GM21737 (cell line): Measurements from ENCODE around the gene HORMAD2.
"Not testable (repeated sequence)": the region's sequence is repeated elsewhere in the genome, so short reads cannot be mapped to it uniquely, and the experiment has no call there.

ENCODE experiments used
- ATAC-seq: cut with Tn5 transposase; IDR thresholded peaks from one replicate; pipeline ENCODE4 v1.9.1; 2021; ENCODE audit warnings: mild to moderate bottlenecking, moderate library complexity; ENCODE audit not compliant: unreplicated experiment

The HORMAD2 gene

DNA sequence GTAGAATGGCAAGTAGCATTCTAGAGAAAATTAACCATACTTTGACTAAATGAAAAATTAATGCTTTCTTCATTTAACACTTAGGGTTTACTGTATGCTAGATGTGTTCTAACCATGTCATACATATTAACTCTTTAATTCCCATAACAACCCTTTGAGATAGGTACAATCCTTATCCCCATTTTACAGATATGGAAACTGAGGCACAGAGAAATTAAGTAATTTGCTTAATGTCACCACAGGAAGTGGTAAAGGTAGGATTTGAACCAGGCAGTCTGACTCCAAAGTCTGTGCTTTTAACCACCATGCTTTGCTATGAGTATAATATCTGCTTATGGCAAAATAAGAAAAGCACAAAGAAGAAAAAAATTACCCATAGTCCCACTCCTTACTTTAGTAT lies 106.8 kb downstream of the HORMAD2 start:
- no peak for ATAC-seq

DNA sequence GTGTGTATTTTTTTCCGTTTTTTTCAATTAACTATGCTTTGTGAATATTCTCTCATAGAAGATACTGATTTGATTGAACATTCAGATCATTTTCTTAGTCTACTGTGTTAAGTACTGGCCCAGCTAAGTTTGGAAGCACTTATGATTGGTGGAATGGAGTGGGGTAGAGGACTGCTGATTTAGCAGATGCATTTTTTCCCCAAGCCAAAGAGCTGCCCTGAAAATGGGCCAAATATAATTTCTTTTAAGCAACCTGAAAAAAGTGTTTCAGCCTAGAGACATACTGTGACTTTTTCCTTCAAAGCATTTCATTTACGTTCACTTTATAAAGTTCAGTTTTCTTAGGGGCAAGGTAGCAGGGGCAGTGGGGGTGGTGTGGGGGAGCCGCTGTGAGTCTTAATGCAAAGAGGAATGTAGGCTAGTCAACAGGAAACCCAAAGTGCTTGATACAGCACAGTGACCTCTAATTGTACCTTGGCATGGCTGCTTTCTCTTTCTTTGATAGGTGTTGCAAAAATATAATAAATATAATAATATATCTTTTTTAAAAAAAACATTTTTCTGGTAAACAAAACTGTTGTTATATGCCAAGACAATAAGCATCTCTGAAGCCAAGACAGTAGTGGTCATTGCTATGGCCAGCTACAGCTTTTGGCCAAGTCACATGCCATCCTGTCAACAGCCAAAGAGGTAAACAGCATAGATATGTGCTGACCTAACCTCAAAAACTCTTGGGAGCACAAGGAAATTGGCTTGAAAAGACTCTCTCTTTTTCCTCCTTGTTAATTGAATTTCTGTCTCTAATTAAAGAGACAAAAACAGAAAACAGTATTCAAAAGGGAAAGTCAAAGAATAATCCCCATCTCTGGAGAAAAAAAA lies 107.5 kb downstream of the HORMAD2 start:
- ATAC-seq = no peak

DNA sequence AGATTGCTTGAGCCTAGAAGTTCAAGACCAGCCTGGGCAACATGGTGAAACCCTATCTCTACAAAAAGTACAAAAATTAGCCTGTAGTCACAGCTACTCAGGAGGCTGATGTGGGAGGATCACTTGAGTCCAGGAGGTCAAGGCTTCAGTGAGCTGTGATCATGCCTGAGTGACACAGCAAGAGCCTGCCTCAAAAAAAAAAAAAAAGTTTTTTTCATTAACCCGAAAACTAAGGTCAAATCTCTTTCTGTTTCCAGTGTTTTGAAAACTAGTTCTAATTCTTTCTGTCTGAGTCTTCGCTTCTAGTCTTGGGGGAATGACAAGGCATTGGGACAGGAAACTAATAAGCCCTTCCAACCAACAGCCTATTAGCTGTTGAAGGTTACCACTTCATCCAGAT lies 108.6 kb downstream of the HORMAD2 start:
- no peak for ATAC-seq

DNA sequence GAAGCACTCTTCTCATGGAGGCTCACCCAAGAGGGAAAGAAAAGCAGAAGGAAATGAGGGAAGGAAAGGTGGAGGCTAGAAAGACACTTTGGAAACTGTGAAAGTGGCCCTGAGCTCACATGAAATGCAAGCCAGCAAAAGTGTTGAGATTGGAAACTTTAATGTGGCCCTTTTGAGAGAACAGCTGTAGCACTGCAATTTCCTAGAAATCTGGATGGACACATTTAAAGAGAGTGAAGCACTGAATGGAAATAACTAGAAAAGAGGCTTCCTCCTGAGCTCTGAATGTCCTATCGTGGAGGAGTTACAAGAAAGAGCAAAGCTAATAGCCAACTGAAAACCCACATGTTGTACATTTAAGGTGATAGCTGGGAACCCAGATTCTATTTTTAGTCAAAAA lies 110.3 kb downstream of the HORMAD2 start:
- ATAC-seq = no peak

DNA sequence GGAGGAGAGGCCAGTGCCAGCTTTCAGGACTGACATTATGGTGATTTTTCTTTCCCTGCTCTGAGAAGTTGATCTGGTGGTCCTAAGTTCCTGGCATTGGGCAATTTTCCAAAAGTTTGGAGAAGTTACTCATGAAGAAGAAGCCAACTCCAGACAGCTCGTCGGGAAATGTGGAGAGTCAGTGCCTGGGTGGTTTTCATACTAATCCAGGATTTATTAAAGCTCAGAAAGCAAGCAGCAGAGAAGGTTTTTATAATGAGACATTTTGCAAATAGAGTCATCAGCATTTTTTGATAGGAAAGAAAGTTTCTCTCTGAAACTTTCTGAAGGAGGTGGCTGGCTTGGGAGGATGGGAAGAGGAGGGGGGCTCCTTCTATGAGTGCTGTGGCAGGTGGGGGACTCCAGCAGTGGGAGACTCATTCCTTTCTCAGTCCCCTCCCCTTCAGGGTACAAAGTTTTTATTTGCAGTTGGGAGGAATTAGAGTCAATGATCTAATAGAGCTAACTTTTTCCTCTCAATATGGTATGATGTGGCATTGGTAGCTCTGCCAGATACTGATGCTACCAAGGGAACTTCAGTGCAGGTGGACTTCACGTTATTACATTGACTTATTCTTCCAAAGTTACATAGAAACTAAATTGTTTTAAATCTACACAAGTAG lies 110.9 kb downstream of the HORMAD2 start:
- no peak for ATAC-seq

DNA sequence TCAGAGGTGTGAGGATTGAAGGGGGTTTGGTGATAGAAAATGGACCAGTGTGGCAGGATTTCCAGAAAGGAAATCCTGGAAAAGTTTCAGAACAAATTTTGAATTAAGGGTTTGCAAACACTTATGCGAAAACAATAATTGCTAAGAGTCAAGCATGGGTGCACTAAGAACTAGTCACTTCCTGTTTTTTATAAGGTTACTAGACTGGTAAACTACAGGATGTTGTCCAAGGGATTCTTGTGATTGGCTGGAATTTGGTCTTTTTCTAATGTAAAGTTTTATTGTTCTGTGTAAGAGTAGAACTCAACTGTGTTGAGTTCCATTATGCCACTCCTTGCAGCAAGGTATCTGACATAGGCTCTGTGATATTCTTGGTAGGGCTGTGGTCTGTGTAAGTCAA lies 112.2 kb downstream of the HORMAD2 start:
- ATAC-seq = no peak

DNA sequence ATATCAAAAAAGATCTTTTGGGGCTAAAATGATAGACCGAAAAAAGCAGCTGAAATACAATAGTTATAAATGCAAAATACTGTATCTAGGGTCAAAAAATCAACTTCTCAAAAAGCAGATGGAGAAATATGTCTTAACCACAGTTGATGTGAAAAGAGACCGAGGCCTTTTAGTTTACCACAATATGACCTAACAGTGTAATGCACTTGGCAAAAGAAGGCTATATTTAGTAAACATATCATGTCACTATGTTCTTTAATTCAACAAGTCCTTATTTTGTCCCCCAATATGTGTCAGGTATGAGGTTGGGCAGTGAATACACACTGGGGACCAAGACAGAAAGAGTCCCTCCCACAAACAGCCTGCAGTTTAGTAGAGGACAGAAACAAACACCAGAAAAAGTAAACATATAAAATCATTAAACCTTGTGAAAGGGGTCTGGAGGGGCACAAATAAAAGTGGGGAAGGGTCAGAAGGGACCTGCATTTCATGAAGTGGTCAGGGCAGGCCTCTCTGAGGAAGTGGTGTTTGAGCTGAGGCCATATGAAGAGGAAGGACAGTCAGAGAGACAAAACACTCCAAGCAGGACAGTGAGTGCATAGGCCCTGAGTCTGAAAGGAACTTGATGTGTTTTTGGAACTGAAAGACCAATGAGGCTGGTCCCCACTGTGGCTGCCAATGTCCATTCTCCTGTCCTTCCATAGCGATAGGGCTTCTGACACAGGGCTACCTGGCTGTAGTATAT lies 112.9 kb downstream of the HORMAD2 start:
- ATAC-seq = no peak

DNA sequence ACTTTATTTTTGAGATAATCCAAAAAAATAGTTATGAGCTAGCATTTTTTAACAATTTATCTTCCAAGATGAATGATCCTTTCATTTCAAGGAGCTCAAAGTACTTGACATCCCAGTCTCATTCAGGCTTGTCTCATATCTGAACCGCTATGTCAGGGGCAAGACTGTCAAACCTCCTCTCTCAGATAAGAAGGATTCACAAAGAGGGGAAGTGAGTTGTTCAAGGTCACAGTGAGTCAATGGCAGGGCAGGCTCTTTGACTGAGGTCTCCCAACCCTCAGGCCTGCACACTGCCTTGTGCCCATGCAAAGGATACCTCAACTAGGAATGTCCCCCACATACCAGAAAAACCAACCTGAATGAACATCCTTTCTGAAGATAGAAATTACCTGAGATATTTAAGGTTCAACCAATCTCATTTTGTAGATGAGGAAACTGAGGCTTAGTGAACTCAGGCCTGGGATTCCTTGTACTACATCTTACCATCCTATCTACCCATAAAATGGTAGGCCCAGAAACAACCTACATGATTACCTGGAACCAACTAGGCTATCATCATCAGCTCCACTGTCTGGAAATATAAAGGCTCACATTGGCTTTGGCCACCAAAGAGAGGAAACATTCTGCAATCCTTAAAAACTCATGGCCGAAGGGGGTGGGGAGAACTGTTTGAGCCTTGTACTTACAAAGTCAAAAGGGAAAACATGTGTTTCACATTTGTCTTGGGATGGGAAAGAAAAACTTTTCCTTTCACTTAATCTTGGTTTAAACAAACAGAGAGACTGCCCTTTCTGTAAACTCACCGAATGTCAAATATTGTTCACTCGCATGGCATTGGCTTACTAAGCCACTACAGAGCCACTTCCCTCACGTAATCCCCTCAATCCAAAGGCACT lies 115.2 kb downstream of the HORMAD2 start:
- ATAC-seq = no peak

DNA sequence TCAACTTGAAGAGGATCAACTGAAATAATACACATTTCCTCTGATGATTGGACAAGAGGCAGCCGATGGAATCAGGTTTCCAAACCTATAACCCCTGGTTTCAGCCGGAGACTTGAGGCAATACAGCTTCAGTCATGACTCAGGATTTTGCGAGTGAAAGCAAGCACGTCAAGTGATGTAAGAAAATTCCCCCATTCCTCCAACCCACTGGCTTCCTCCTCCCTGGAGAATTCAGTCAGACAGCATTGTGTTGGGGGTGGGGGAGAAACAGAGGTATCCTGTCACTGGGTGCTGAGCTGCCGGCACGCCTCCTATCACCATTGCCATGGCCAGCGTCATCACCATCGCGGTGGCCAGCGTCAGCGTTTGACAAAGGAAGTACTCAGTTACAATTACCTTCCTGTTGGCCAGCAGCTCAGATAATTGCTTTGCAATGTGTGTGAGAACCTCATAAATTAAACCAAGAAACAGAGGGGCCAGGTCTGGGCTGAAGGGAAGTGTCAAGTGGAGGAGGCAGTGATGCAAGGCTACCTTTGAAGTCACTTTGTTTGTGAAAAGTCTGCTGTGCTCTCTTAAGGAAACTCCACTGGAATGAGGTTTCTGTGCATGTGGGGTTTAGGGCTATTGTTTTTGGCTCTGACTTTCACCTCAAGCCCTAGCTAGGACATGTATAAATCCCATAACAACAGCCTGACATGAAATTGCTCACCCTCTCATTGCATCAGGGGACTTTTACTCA lies 116.0 kb downstream of the HORMAD2 start:
- no peak for ATAC-seq

DNA sequence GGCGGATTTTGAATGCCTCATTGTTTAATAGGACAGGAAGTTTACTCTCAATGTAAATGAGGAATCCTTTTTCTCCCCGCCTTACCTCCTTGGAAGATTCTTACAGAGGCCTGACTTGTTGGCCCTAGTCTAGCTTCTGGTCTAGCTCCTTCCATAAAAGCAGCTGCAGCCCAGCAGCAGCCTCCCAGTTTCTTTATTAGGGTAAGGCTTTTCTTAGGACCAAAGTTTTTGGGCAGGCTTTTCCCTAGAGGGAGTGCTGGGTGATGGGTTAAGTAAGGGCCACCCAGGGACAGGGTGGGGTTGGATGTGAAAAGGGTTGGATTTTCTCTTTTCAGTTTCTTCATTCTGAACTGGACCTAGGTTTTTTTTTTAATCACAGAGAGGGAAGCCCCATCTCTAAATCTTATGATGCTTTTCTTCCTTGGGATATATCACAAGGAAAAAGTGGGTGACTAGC lies 116.6 kb downstream of the HORMAD2 start:
- no peak for ATAC-seq

DNA sequence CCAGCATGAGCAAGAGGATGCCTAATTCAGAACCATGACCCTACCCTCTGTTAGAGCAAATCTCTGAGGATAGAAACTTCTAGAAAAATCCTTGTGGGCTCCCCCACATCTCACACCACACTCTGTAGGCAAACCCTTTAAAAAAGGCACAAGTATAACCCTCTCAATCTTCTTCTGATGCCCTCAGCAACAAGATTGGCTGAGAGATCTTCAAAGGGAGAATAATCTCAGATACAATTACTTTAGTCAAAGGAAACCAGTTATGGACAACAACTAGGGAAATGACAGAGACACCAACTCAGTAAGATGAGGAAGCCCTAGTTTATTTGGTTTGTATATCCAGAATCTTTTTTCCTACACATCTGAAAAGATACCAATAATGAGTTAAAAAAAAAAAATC lies 117.1 kb downstream of the HORMAD2 start:
- ATAC-seq = no peak

DNA sequence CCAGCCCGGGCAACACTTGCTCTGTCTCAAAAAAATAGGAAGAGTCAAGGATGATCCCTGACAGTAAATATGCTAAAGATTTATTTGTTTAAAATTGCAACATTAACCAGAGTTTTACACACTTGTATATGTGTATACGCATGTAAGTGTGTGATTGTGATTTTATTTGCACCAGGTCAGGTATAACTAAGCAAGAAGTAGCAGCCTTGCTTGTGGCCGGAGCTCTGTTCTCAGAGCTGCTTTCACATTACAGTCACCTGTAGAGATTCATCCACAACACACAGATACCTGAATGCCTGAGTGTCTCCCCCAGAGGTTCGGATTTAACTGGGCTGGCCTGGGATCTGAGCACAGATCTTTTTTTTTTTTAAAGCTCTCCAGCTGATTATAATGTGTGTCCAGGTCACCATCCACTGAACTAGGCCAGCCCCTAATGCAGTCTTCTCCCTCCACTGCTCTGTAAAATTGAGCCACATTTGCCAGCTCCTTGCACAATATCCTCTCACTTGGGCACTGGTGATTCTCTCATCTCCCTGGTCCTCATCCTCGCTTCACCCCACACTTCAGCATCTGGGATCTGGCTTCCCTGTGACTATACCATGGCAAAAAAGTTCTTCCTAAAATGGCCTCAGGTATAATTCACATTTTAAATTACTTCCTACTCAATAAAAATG lies 118.0 kb downstream of the HORMAD2 start:
- no peak for ATAC-seq

DNA sequence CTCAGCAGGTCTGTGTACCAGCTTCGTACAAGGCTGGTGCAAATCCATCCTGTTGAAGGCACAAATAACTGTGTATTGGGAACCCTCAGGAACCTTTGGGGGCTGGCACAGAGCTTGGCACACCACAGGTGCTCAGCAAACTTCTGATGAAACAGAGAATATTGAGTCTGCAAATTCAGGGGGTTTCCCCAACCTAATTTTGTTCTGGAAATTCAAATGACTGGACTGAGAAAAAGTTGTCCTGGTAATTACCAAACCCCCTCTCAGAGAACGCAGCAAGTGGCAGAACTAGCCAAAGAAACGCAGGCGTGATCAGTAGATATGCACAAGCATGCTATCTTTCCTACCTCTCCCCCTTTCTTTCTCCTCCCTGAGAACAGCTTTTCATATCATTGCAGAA lies 118.7 kb downstream of the HORMAD2 start:
- no peak for ATAC-seq

DNA sequence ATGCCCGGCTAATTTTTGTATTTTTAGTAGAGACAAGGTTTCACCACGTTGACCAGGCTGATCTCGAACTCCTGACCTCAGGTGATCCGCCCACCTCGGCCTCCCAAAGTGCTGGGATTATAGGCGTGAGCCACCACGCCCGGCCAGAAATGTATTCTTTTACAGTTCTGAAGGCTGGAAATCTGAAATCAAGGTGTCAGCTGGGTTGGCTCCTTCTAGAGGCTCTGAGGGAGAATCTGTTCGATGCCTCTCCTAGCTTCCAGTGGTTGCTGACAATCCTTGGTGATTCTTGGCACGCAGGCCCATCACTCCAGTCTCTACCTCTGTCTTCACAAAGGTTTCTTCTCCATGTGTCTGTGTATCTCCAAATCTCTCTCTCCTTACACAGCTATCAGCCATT lies 120.6 kb downstream of the HORMAD2 start:
- ATAC-seq = not testable (repeated sequence)

DNA sequence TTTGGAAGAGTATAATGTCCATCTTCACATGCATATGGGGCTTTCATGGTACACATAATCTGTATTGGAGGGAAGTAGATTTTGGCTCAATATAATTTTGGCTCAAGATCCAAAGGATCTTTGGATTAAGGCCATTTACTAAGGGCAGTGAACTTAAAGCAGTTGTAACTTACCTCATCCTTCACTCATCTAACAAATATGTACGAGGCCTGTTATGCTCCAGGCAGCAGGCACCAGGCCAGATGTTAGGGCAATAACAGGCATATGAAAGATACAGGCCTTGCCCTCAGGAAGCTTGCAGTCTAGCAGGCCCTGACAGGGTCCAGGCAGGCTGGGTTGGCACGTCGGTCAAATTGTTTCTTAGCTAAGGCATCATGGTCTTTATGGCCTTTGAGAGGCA lies 121.7 kb downstream of the HORMAD2 start:
- no peak for ATAC-seq

DNA sequence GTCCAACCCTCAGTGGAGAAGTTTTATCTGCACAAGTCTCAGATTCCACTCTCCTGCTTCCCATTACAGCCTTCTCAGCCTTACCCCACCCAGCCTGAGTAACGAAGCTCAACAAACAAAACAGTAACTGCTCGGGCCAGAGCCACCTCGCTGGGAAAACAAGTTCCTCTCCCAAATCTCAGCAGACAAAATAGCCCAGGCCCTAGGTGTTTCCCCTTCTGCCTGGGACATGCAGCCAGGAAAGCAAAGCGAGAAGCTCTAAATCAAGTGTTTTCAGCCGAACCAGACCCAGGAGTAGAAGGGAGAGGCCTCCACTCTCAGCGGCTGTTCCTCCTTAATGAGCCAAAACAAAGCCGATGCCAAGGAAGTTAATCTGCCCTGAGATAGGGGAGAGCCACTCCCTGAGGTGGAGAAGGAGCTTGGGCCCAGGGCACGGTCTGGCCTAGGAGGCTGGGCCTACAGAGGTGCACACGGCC lies 122.3 kb downstream of the HORMAD2 start:
- no peak for ATAC-seq

DNA sequence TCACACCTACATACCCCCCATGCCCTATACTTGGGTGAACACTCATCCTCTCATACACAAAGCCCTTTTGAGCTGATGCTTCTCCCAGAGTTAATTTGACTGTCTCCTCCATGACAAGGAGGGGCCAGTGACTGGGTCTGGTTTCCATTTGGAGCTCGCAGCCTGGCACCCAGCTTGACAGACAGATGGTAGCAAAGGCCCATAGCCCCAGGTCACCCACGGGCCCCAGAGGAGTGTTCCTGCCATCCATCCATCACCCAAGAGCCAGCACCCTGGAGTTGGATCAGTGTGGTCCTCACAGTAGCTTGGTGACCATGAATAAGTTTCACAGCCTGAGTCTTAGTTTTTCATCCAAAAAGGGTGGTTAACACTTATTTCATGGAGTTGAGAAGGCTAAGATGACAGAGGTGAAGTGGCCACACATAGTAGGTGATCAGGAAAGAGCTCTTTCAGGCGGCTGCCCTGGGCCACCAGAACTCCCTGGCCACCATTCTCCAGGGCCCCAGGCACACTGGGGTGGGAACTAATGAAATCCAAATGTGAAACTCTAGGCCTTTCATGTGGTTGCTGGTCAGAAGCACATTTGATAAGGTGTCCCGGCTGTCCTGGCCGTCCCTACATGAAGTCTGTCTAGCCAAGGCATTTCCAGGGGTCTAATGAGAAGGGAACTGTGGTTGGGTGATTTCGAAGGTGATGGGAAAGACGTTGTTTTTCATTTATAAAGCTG lies 123.9 kb downstream of the HORMAD2 start:
- ATAC-seq = no peak

DNA sequence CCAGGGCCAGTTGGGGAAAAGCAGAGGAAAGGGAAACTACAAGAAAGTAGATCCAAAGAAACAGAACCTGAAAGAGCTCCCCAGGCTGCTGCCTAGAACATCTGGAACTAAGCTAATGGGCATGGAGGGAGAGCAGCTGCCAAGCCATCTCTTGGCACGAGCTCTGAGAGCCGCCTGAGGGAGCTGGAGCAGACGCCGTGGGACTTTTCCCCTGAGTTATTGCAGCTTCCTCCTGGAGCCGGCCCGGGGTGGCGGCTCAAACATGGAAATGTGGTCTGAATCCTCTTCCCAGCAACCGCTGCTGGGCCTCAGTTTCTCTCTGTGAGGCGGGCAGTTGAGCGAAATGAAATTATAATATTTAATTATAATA lies 124.5 kb downstream of the HORMAD2 start:
- ATAC-seq = no peak
